Vagina (tissue), 2 donors: ENCODE results near the gene PSORS1C1.

Experiments used
- POLR2A ChIP-seq, 2 donors: fragments of 450-650 bp; IDR thresholded peaks; one replicate each; pipeline ENCODE4 v1.6.1; 2017; ENCODE audit warnings: antibody characterized with exemption in 2 of 2, mild to moderate bottlenecking in 2 of 2, moderate library complexity in 2 of 2
- TF ChIP-seq, protein P1 (sequence below), 3 experiments: fragments of 450-650 bp in 2 of 3; fragments of 200-600 bp in 1 of 3; sonication (generic) in 1 of 3; IDR thresholded peaks; one replicate each; pipeline ENCODE4 v1.5.1; 2017 to 2019; ENCODE audit warnings: antibody characterized with exemption in 3 of 3, mild to moderate bottlenecking in 2 of 3, moderate library complexity in 2 of 3

DNA sequence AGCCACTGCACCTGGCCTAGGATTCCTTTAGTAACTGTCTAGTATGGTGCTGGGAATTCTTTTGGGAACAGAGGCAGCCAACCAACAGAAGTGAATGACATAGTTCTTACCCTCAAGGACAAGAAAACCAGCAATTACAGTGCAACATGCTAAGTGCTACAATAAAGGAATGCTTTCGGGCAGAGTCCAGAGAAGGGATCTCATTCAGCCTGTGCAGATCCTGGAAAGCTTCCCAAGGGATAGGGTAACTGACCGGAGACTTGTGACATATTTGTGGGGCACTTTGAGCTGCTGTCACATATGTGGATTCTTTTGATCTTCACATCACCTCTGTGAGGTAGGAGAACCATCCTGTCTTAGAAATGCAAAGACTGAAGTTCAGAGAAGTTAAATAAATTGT is 49.0 kb upstream of the PSORS1C1 start:
- TF ChIP-seq POLR2A (IDR thresholded peaks at IDR 0.05): no peak
- TF ChIP-seq, protein P1, sequence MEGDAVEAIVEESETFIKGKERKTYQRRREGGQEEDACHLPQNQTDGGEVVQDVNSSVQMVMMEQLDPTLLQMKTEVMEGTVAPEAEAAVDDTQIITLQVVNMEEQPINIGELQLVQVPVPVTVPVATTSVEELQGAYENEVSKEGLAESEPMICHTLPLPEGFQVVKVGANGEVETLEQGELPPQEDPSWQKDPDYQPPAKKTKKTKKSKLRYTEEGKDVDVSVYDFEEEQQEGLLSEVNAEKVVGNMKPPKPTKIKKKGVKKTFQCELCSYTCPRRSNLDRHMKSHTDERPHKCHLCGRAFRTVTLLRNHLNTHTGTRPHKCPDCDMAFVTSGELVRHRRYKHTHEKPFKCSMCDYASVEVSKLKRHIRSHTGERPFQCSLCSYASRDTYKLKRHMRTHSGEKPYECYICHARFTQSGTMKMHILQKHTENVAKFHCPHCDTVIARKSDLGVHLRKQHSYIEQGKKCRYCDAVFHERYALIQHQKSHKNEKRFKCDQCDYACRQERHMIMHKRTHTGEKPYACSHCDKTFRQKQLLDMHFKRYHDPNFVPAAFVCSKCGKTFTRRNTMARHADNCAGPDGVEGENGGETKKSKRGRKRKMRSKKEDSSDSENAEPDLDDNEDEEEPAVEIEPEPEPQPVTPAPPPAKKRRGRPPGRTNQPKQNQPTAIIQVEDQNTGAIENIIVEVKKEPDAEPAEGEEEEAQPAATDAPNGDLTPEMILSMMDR (IDR thresholded peaks at IDR 0.05): no peak
